Cardiac fibroblast (primary cell): ENCODE measurements around the gene MSI1.

Experiments
- DNase-seq, 2 donors: peaks; one replicate each; pipeline versions ENCODE4 v3.0.0 to v3.0.0-alpha.2; 2010; ENCODE audit warnings: low read depth in 2 of 2
- H3K4me3 ChIP-seq, 2 donors: replicated peaks in 1 of 2; 1 replicate in 1 of 2; 2 replicates in 1 of 2; pipeline ENCODE4 v1.5.1; 2011; ENCODE audit warnings: low read depth in 2 of 2, low read length in 2 of 2, mild to moderate bottlenecking in 2 of 2, moderate library complexity in 1 of 2
- TF ChIP-seq, protein P1 (sequence below): IDR thresholded peaks from one replicate; pipeline ENCODE4 v1.5.1; 2011; ENCODE audit warnings: low read depth, mild to moderate bottlenecking, low read length, inconsistent platforms

MSI1 gene

DNA sequence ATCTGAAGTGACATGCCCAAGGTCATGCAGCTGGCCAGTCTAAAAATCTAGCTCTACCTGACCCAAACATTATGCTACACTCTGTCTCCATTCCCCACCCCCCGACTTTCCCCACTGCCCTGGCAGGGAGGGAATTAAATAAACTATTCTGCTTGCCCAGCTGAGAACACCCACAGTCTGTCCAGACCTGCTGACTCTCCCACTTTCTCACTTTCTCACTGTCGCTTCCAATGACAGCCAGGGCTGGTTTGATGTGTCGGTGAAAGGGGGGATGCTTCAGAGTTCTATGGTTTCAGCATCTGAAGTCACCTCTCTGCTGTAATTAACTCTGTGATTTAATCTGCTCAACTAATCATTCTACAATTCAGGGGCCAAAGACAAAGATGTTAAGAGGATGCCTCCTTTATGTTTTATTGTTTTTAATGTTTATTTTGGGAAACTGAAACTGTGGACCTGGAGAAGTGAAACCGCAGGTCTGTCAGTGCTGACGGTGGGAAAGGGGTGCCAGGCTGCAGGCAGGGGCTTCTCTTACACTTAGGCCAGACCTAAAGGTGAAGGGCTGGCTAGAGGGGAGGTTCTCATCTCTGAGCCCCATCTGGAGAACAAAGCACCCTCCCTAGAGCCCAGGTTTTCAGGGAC is 8.1 kb upstream of the MSI1 start:
- no peak overlapping the region for H3K4me3 ChIP-seq
- TF ChIP-seq, protein P1, sequence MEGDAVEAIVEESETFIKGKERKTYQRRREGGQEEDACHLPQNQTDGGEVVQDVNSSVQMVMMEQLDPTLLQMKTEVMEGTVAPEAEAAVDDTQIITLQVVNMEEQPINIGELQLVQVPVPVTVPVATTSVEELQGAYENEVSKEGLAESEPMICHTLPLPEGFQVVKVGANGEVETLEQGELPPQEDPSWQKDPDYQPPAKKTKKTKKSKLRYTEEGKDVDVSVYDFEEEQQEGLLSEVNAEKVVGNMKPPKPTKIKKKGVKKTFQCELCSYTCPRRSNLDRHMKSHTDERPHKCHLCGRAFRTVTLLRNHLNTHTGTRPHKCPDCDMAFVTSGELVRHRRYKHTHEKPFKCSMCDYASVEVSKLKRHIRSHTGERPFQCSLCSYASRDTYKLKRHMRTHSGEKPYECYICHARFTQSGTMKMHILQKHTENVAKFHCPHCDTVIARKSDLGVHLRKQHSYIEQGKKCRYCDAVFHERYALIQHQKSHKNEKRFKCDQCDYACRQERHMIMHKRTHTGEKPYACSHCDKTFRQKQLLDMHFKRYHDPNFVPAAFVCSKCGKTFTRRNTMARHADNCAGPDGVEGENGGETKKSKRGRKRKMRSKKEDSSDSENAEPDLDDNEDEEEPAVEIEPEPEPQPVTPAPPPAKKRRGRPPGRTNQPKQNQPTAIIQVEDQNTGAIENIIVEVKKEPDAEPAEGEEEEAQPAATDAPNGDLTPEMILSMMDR, result no peak
- DNase-seq, result no peak

DNA sequence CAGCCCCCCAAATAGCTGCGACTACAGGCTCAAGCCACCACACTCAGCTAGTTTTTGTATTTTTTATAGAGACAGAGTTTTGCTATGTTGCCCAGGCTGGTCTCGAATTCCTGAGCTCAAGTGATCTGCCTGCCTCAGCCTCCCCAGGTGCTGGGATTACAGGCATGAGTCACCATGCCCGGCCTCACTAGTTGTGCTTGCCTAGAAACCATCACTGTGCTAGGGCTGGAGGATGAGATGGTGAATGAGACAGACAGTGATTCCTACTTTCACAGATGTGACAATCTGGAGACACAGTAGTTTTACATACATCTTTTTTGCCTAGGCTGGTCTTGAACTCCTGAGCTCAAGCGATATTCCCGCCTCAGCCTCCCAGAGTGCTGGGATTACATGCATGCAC is 7.5 kb upstream of the MSI1 start:
- H3K4me3 ChIP-seq, result no peak overlapping the region
- TF ChIP-seq, protein P1, result no peak
- DNase-seq, result no peak

DNA sequence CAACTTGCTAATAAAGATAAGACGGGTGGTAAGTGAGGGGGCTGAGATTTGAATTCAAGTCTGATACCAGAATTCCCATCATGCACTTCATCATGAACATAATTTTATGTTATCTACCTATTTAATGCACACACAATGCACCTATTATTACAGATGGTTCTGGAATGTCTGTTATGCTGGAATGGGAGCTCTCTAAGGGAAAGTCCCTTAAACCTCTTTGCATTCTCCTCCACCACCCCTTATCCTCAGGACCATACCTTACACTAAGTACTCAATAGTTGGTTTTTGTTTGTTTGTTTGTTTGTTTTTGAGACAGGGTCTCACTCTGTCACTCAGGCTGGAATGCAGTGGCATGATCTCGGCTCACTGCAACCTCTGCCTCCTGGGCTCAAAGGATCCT is 7.0 kb upstream of the MSI1 start:
- TF ChIP-seq, protein P1, result no peak
- H3K4me3 ChIP-seq, result no peak overlapping the region
- no peak for DNase-seq

DNA sequence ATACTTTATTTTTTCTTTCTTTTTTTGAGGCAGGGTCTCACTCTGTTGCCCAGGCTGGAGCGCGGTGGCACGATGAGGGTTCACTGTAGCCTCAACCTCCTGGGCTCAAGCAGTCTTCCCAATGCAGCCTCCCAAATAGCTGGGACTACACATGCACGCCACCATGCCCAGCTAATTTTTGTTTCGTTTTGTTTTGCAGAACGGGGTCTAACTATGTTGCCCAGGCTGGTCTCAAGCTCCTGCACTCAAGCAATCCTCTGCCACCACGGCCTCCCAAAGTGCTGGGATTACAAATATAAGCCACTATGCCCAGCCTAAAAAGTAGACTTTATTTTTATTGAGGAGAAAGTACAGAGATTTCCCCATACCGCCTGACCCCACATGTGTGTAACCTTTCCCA is 4.7 kb upstream of the MSI1 start:
- TF ChIP-seq, protein P1, result no peak
- no peak for DNase-seq
- no peak overlapping the region for H3K4me3 ChIP-seq

DNA sequence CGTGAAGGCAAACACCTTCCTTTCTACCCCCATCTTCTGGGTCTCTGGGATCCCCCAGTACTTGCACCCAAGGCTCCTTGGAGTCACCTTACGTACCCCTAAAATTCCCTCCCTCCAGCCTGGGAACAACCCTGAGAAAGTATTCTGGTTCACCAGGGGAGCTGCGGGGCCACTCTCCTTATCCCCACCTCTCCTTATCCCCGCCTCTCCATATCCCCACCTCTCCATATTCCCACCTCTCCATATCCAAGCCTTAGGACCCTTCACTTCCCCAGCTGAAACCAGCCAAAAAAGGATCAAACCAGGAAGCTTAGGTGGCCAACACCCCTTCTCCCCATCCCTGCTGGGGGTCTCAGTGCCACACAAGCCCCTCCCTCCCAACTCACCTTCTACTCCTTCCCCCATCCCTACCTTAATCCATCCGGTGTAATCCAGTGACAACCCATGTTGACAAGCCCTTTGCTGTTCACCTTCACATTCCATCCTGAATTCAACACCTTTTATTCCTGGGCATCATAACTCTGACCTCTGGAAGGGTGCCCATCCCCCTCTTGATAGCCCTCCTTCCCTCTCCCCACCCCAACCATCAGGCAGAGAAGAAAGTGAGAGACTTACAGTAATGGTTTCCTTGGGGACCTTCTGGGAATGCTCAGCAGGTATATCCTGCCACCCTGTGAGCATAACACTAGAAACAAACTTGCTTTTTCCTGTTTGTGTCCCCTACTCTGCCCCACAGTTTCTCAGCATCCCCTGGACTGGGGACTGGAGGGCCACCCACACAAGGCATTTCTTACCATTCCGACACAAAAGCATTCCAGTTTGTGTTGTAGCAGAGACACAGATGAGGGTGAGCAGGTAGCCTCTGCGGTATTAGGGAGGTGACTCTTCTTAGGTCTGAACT is 1.6 kb upstream of the MSI1 start:
- TF ChIP-seq, protein P1, result no peak
- DNase-seq, result no peak
- H3K4me3 ChIP-seq, result no peak overlapping the region

DNA sequence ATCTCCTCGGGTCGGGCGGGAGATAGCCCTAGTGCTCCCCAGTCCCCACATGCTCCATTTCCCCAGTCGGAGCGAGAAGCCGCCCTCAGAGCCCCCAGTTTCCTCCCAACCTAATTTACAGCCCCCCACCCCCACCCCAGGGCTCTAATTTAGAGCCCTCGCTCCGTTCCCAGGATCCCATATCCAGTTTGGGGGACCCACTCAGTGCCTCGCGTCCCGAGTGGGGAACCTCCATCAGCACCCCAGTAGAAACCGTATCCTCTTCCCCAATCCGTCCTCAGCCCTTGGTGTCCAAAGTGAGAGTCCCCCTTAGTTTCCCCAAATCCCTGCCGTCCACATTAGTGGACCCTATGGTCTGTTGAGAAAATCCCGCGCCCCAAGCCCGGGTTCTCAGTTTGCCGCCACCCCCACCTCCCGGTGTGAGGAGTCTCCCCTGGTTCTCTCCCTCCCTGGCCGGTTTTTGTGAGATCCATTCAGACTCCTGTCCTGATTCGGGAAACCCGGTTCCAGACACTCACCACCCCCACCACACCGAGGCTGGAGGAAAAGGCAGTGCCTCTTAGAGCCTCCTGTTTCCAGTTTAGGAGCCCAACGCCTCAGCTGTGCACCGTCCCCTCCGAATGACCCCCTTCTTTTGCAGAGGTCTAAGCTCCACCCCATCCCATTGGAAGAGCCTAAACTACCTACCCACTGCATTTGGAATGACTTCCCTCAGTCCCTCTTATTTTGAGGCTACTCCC is 809 bp upstream of the MSI1 start:
- TF ChIP-seq, protein P1, result no peak
- no peak for DNase-seq
- H3K4me3 ChIP-seq, result peak overlapping the region in 1 of 2 donors; percentile 11
